Parathyroid adenoma (tissue), 2 donors: ENCODE measurements around the gene BGN.

Experiments used
- H2AFZ ChIP-seq: fragments of 300-600 bp; sonication (generic); one replicate; pipeline ENCODE4 v1.7.0; 2017; ENCODE audit warnings: antibody characterized with exemption, mild to moderate bottlenecking
- H3K27ac ChIP-seq: fragments of 300-600 bp; sonication (generic); one replicate; pipeline ENCODE4 v1.7.0; 2017
- H3K27me3 ChIP-seq: fragments of 300-600 bp; sonication (generic); one replicate; pipeline ENCODE4 v1.7.0; 2017; ENCODE audit warnings: low read length; ENCODE audit not compliant: control insufficient read depth, insufficient read depth
- H3K36me3 ChIP-seq: fragments of 300-600 bp; sonication (generic); one replicate; pipeline ENCODE4 v1.7.0; 2017; ENCODE audit warnings: low read length; ENCODE audit not compliant: control insufficient read depth, insufficient read depth
- H3K4me1 ChIP-seq: fragments of 300-600 bp; sonication (generic); one replicate; pipeline ENCODE4 v1.7.0; 2017; ENCODE audit warnings: control low read depth
- H3K4me2 ChIP-seq: fragments of 300-600 bp; sonication (generic); one replicate; pipeline ENCODE4 v1.7.0; 2017; ENCODE audit warnings: low read length
- H3K4me3 ChIP-seq: fragments of 300-600 bp; sonication (generic); one replicate; pipeline ENCODE4 v1.7.0; 2017; ENCODE audit warnings: low read depth, low read length
- H3K79me2 ChIP-seq: fragments of 300-600 bp; sonication (generic); one replicate; pipeline ENCODE4 v1.7.0; 2017; ENCODE audit warnings: control low read depth
- H3K9ac ChIP-seq: fragments of 300-600 bp; sonication (generic); one replicate; pipeline ENCODE4 v1.7.0; 2017; ENCODE audit warnings: mild to moderate bottlenecking
- H3K9me3 ChIP-seq: fragments of 300-600 bp; sonication (generic); one replicate; pipeline ENCODE4 v1.7.0; 2017; ENCODE audit warnings: low read length; ENCODE audit not compliant: control insufficient read depth
- TF ChIP-seq, protein P1 (sequence below): fragments of 300-600 bp; sonication (generic); IDR thresholded peaks from one replicate; pipeline ENCODE4 v1.7.0; 2017; ENCODE audit warnings: antibody characterized with exemption, mild to moderate bottlenecking
- donor health status: primary hyperparathyroidism.

The BGN gene

DNA sequence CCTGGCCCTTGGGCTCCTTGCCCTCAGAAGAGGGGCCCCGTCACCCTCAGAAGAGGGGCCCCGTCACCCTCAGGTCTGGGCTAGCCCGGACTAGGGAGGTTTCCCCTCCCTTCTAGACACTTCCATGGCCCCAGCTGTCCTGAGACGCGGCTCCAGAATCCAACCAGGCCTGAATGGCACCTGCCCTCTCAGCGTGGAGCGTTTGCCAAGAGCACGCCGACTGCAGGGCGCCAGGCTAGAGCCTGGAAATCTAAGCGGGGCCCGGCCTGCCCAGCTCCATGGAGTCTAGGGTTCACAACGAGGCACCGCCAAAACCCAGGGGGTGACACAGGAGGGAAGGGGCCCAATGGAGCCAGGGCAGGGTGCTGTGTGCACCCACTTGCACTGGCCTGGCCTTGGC, 14.8 kb downstream of the BGN start:
- no peaks in the 10 kb centered on the region for H3K79me2 ChIP-seq

DNA sequence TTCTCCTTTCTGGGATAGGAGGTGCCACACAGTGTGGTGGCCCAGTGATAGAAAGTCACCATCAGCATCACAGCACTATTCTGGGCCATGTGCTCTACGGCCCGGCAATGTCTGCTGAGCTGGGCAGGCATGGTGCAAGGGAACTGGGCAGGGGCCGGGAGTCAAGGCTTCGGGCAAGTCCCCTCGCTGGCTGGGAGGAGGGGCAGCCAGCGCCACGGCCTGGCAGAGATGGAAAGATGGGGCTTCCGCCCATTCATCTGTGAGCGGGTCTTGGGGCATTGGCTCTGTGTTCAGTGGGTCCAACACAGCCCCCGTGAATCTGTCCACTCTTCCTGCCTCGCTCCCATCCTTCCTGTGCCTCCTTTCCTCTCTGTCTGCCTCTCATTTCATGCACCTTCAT, 15.6 kb downstream of the BGN start:
- H3K4me1 ChIP-seq, result no peaks in the 10 kb centered on the region
- TF ChIP-seq, protein P1, sequence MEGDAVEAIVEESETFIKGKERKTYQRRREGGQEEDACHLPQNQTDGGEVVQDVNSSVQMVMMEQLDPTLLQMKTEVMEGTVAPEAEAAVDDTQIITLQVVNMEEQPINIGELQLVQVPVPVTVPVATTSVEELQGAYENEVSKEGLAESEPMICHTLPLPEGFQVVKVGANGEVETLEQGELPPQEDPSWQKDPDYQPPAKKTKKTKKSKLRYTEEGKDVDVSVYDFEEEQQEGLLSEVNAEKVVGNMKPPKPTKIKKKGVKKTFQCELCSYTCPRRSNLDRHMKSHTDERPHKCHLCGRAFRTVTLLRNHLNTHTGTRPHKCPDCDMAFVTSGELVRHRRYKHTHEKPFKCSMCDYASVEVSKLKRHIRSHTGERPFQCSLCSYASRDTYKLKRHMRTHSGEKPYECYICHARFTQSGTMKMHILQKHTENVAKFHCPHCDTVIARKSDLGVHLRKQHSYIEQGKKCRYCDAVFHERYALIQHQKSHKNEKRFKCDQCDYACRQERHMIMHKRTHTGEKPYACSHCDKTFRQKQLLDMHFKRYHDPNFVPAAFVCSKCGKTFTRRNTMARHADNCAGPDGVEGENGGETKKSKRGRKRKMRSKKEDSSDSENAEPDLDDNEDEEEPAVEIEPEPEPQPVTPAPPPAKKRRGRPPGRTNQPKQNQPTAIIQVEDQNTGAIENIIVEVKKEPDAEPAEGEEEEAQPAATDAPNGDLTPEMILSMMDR, result no peak
- no peak overlapping the region for H3K9ac ChIP-seq
- no peak overlapping the region for H3K27ac ChIP-seq
- H3K4me3 ChIP-seq, result no peak overlapping the region
- H2AFZ ChIP-seq, result no peak overlapping the region
- no peaks in the 10 kb centered on the region for H3K9me3 ChIP-seq
- H3K79me2 ChIP-seq, result no peaks in the 10 kb centered on the region
- no peak overlapping the region for H3K4me2 ChIP-seq
- no peaks in the 10 kb centered on the region for H3K27me3 ChIP-seq
- H3K36me3 ChIP-seq, result no peaks in the 10 kb centered on the region

More for the DNA sequence above, 14.8 kb downstream of the BGN start:
- Histone ChIP-seq H2AFZ (no peak overlapping the region), H3K4me2 (no peak overlapping the region), H3K9ac (no peak overlapping the region), H3K27ac (no peak overlapping the region), H3K9me3 (no peaks in the 10 kb centered on the region), H3K27me3 (no peaks in the 10 kb centered on the region), H3K36me3 (no peaks in the 10 kb centered on the region), H3K4me1 (no peaks in the 10 kb centered on the region), H3K4me3 (no peak overlapping the region)
- TF ChIP-seq, protein P1, result no peak

DNA sequence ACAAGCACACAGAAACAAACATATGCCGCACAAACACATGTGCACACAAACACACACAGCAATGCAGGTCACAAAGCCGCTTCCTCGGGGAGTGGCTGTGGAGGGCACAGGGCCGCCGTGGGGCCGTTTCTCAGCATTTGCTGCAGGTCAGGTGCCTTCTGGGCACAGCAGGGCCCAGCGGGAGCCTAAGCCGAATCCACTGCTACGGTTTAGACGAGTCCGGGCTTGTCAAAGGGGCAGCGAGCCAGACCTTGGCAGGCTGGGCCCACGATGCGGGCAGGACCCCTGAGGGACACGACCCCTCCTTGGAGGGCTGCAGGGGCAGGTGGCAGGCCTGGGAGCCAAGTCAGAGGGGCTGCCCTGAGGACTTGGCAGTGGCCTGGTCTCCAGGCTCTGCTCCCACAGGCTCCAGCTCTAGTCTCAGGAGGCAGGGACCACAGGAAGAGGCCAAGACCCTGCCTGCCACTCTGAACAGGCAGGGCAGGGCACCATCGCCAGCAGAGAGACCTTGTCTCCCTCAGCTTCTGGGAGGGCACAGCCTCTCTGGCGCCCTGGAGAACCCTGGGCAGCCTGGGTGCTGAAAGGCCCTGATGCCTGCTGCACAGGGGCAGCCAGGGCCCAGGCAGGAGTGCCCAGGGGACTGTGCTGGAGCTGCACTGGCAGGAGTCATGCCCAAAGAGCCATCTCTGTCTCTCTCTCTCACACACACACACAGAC, 17.2 kb downstream of the BGN start:
- H2AFZ ChIP-seq, result no peak overlapping the region
- no peak overlapping the region for H3K9ac ChIP-seq
- no peak overlapping the region for H3K27ac ChIP-seq
- TF ChIP-seq, protein P1, result no peak
- no peaks in the 10 kb centered on the region for H3K36me3 ChIP-seq
- H3K4me1 ChIP-seq, result no peaks in the 10 kb centered on the region
- no peak overlapping the region for H3K4me3 ChIP-seq
- no peaks in the 10 kb centered on the region for H3K79me2 ChIP-seq
- H3K4me2 ChIP-seq, result no peak overlapping the region
- no peaks in the 10 kb centered on the region for H3K9me3 ChIP-seq
- no peaks in the 10 kb centered on the region for H3K27me3 ChIP-seq

DNA sequence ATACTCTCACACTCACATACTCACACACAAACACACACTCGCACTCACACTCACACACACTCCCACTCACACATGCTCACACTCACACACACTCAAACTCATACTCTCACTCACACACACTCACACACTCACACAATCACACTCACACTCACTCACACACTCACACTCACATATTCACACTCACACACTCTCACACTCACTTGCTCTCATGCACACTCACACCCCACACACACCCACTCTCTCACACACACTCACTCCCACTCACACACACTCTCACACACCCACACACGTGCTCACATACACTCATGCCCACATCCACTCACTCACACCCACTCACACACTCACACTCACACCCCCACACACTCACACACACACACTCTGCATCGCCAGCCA, 17.7 kb downstream of the BGN start:
- Histone ChIP-seq H3K4me2 (no peak overlapping the region), H3K27ac (no peak overlapping the region), H3K4me1 (no peaks in the 10 kb centered on the region), H2AFZ (no peak overlapping the region), H3K9ac (no peak overlapping the region), H3K4me3 (no peak overlapping the region), H3K79me2 (no peaks in the 10 kb centered on the region), H3K36me3 (no peaks in the 10 kb centered on the region), H3K27me3 (no peaks in the 10 kb centered on the region), H3K9me3 (no peaks in the 10 kb centered on the region)
- TF ChIP-seq, protein P1, result no peak

DNA sequence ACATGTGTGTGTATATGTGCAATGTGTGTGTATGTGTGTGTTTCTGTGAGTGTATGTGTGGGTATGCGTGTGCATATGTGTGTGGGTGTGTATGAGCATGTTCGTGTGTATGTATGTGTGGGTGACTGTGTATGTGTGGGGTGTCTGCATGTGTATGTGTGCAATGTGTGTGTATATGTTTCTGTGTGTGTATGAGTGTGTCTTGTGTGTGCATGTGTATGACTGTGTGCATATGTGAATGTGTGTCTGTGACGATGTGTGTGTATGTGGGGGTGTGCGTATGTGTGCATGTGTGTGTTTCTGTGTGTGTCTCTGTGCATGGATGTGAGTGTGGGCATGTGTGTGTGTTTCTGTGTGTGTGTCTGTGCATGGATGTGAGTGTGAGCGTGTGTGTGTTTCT, 18.5 kb downstream of the BGN start:
- H3K9me3 ChIP-seq, result no peaks in the 10 kb centered on the region
- no peaks in the 10 kb centered on the region for H3K4me1 ChIP-seq
- H2AFZ ChIP-seq, result no peak overlapping the region
- H3K27ac ChIP-seq, result no peak overlapping the region
- no peaks in the 10 kb centered on the region for H3K27me3 ChIP-seq
- no peaks in the 10 kb centered on the region for H3K79me2 ChIP-seq
- H3K36me3 ChIP-seq, result no peaks in the 10 kb centered on the region
- no peak overlapping the region for H3K9ac ChIP-seq
- no peak overlapping the region for H3K4me3 ChIP-seq
- H3K4me2 ChIP-seq, result no peak overlapping the region
- TF ChIP-seq, protein P1, result no peak
